KG1 (cell line): ENCODE data around the gene CUL9.

Experiments
- DNase-seq: peaks from one replicate; lab custom pipeline; 2025; lab: John Stamatoyannopoulos, UW

The CUL9 gene

GRCh38 chr6:43173591-43174262 is 8.3 kb upstream of the CUL9 start:
- no peak for DNase-seq

DNA sequence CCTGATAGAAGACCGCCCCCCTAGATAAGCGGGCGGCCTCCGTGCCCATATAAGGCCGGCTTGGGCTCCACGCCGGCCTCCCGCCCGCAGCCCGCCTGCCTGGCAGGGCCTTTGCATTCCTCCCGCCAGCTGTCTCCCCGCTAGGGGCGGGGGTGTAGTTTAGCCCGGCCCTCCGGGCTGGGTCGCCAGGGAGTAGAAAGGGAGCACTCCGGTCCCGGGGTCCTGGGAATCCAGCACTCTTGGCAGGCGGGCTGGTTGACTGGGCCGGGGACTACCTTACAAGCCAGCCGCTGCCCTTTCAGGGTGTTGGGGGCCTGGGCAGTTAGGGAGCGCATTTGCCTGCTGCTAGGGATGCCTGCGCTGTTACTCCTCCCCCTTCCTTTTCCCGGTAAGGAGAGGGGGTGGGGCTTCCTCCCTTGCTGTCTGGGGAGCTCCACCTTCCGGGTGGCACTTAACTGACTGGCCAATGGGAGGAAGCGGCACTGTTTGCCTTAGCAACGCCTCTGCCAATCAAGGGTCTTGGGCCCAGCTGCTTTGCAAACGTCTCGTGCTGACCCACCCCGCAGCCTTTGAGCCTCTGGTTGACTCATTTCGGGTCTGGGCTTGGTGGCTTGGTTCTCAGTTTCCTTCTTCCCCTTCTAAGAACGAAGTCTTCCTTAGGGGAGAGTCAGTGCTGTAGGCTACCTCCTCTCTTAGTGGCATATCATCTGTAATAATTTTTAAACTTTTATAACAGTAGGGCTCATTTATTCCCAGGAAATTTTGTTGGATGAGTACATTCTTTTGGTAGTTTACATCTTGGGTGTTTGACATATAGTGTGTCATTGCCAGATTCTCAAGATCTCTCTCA is 7.5 kb upstream of the CUL9 start:
- peak; percentile 84 for DNase-seq

GRCh38 chr6:43175676-43176422 is 6.1 kb upstream of the CUL9 start:
- DNase-seq, result no peak

DNA sequence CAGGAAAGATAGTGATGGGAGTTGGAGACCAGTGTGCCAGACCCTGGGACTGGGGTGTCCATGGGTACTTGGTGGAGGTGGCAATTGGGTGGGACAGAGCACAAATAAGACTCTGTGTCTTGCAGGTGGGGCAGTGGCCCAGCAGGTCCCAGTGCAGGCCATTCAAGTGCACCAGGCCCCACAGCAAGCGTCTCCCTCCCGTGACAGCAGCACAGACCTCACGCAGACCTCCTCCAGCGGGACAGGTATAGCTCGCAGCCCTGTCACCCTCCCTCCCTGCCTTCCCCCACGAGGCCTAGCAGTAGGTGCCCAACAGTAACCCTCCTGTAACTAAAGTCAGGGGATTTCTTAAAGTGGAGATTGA is 5.6 kb upstream of the CUL9 start:
- DNase-seq, result no peak

DNA sequence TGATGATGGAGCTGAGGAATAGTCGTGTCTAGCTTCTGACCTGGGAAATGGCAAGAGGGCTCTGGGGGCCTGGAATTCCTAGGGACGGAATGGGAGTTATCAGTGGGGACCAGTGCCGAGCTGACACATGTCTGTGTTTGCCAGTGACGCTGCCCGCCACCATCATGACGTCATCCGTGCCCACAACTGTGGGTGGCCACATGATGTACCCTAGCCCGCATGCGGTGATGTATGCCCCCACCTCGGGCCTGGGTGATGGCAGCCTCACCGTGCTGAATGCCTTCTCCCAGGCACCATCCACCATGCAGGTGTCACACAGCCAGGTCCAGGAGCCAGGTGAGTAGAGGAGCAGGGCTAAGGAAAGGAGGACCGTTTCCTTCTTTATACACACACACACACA is 3.8 kb upstream of the CUL9 start:
- DNase-seq, result no peak

GRCh38 chr6:43178951-43179830 is 2.8 kb upstream of the CUL9 start:
- no peak for DNase-seq

DNA sequence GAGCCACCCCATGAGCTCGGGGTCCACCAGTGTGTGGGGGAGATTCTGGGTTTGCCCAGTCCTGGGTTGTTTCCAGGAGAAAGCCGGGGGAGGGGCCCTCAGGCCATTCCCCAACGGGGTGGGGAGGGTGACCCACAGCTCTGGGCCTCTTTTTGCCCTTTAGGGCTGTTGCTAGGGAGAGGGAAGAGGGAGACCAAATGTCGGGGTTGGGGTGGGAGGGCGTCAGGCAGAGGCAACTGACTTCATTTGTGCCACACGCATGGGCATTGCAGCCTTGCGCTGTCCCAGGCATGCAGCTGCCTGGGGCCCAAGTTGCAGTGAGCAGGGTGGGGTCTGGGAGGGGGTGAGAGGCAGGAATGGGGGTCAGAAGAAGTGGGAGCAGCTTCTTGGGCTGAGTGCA is 1.9 kb upstream of the CUL9 start:
- no peak for DNase-seq

- DNase-seq, result no peak
These were observed 1.0 kb upstream of the CUL9 start for GRCh38 chr6:43180985-43181384.

- no peak for DNase-seq
These were observed 415 bp upstream of the CUL9 start for GRCh38 chr6:43181621-43181941.

- no peak for DNase-seq
These were observed 1.4 kb downstream of the CUL9 start for GRCh38 chr6:43183441-43183840.

DNA sequence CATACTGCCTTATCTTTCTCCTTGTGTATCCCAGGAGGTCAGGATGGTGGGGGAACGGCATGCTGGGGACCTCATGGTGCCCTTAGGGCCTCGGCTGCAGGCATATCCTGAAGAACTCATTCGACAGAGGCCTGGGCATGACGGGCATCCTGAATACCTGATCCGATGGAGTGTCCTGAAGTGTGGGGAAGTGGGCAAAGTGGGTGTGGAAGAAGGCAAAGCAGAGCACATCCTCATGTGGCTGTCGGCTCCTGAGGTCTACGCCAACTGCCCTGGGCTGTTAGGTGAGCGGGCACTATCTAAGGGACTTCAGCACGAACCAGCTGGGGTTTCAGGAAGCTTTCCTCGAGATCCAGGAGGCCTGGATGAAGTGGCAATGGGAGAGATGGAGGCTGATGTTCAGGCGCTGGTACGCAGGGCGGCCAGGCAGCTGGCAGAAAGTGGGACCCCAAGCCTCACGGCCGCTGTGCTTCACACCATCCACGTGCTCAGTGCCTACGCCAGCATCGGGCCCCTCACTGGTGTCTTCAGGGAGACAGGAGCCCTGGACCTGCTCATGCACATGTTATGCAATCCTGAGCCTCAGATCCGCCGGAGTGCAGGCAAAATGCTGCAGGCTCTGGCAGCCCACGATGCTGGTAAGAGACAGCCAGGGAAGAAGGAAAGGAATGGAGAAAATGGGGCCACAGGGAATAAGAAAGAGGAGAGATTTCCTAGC is 2.4 kb downstream of the CUL9 start:
- DNase-seq, result no peak

DNA sequence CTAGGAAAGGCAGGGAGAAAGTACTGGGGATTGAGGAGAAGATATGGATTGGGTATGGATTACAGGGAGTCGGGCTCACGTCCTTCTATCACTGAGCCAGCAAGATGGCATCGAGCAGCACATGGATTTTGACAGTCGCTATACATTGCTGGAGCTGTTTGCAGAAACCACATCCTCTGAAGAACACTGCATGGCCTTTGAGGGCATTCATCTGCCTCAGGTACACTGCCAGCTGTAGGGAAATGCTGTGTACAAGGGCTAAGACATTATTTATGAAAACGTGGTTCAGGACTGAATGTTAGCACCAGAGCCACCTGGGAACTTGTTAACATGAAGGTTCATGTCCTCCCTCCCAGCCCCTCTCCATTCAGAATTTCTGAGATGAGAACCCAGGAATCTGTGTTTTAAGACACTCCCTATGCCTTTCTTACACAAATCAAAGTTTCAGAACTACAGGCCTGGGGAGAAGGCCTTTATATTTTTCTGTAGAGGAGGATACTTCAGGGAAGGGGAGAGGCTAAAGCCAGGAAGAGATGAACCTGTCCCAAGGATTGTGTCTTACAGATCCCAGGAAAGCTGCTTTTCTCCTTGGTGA is 3.5 kb downstream of the CUL9 start:
- DNase-seq, result no peak

- DNase-seq, result no peak
These were observed 4.0 kb downstream of the CUL9 start for GRCh38 chr6:43186019-43186418.

DNA sequence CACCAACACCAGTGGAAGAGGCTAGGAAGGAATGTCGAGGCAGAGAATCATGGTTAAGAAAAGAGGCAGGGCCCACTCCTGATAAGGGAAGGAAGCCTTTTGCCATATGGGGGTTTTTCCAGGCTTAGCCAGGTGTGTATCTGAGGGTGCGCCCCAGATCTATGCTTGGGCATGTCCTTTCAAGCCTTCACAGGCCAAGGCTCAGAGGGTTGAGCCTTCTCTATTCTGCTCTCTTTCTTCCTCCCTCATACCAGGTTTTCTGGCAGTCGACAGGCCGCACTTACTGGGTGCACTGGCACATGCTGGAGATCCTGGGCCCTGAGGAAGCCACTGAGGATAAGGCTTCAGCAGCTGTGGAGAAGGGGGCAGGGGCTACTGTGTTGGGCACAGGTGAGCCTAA is 4.7 kb downstream of the CUL9 start:
- no peak for DNase-seq

- DNase-seq, result no peak
These were observed 5.8 kb downstream of the CUL9 start for GRCh38 chr6:43187821-43188220.

GRCh38 chr6:43188426-43188825 is 6.4 kb downstream of the CUL9 start:
- DNase-seq, result no peak

- no peak for DNase-seq
These were observed 7.8 kb downstream of the CUL9 start for GRCh38 chr6:43189776-43190304.

DNA sequence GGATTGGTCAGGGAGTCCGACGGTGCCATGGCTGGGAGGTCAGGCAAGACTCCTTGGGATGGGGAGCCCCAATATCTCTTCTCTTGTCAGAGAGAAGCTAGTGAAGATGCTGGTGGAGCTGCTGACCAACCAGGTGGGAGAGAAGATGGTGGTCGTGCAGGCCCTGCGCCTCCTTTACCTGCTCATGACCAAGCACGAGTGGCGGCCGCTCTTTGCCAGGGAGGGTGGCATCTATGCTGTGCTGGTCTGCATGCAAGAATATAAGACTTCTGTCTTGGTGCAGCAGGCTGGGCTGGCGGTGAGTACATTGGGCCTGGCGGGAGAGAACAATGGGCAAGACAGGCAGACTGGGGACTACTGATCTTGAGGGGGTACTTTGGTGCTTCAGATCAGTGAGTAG is 10.9 kb downstream of the CUL9 start:
- DNase-seq, result no peak

- DNase-seq, result no peak
These were observed 11.9 kb downstream of the CUL9 start for GRCh38 chr6:43193929-43194328.

- DNase-seq, result no peak
These were observed 14.3 kb downstream of the CUL9 start for GRCh38 chr6:43196337-43196736.

DNA sequence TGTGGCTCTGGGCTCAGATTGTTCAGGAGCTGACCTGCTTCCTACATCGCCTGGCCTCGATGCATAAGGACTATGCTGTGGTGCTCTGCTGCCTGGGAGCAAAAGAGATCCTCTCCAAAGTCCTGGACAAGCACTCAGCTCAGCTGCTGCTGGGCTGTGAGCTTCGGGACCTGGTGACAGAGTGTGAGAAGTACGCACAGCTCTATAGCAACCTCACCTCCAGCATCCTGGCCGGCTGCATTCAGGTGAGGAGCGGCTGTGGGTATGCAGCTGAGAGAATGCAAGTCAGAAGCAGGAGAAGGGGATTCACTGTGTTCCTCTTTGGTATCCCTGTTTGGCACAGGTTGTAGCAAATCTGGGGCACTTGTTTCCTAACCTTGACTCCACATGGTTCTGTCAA is 17.9 kb downstream of the CUL9 start:
- no peak for DNase-seq
